HG03108 (cell line): ENCODE measurements around the gene ZNF12.

ENCODE experiments used
- ATAC-seq: cut with Tn5 transposase; IDR thresholded peaks from one replicate; pipeline ENCODE4 v1.9.1; 2021; ENCODE audit warnings: moderate library complexity; ENCODE audit not compliant: unreplicated experiment

ZNF12 gene

DNA sequence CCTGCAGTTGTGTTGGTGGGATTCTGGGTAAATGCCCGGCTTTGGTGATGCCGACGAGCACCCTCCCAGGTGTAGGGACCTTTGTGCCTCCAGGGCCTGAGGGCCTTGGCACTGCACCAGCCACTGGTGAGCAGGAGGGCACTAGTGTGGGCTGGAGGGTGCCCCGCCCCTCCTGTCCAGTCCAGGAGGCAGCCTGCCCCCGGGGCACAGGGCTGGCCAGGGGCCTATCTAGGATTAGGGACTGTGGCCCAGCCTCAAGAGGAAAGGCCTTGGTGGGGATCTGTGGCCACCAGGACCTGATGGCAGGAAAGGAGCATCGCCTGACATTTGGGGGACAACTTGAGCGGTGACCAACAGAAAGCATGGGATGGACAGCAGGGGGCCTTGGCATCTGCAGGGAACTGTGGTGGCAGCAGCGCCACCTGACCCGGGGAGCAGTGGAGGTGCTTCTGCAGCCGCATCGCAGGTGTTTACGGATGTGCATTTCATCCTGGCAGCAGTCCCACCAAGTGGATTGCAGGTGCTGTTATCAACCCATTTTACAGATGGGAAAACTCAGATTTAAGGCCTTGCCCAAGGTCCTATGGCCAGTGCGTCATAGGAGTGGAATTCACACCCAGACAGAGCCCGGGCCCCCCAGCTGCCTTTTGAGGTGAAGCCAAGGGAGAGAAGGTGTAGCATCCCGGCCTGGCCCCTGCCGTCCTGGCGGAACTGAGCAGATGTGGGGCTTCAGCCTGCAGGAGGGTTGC is 58.5 kb downstream of the ZNF12 start:
- ATAC-seq, result no peak

DNA sequence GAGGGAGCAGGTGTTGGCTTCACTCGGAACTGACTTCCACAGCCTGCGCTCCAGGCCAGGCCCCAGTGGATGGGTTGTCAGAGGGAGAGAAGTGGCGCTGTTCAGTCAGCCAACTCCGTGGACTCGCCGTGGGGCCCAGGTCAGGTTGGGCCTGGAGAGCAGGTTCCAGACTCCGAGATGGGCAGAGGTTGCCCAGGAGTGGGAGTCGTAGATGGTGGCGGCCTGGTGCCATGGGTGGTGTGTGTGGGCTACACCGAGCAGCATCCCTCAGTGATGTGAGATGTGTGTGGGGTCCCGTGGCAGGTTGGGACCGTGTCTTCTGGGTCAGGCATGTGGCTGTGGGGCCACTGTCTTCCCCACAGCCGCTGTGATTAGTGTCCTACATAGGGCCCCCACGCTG is 59.2 kb downstream of the ZNF12 start:
- ATAC-seq, result no peak

DNA sequence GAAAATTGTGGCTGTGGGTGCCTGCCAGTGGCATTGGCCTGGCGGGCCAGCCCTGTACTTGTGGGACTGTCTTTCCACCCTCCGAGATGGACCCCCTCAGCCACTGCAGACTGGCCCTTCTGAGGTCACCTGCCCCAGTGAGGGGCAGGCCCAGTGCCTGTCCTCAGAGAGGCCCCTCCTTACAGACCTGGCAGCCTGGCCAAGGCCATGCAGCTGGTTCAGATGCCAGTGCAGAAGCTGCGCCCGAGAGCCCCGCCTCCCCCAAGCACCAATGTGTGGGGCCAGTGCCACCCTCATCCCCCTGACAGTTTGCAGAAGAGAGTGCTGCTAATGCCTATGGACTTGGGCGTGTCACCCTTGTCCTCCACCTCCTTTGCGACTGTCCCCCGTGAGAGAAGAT is 59.7 kb downstream of the ZNF12 start:
- no peak for ATAC-seq

DNA sequence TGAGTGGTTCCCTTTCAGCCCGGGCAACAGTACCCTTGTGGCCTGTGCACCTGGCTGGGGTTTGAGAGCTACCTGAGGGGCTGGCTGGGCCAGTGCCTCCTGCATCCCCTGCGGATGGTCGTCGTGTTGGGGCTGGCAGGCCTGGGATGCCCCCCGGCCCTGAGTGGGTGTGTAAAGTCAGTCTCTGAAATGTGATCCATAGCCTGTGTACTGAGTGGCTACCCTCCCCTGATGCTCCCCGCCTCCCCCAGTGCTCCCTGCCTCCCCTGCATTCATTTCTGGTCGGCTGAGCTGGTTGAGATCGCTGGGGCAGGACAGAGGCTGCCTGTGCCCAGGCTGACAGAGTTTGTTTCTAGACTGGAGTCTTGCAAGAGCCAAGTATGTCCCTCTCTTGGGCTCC is 60.3 kb downstream of the ZNF12 start:
- no peak for ATAC-seq

DNA sequence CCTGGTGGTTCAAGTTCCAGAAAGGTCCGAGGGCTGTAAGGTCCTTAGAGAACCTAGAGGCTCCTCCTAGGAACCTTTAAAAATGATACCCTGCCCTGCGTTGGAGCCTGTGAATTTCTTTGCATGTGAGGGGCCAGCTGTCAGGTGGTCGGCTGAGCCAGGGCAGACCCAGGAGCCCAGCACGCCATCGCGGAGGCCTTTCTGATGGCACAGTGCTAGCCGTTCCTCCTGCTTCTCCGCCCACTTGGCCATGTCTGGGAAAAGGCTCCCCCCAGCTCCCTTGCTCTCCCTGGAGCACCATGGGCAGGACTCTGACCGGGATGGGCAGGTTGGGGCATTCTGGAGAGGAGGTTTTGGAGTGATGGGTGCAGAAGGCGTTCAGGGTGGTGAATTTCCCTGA is 62.0 kb downstream of the ZNF12 start:
- no peak for ATAC-seq

DNA sequence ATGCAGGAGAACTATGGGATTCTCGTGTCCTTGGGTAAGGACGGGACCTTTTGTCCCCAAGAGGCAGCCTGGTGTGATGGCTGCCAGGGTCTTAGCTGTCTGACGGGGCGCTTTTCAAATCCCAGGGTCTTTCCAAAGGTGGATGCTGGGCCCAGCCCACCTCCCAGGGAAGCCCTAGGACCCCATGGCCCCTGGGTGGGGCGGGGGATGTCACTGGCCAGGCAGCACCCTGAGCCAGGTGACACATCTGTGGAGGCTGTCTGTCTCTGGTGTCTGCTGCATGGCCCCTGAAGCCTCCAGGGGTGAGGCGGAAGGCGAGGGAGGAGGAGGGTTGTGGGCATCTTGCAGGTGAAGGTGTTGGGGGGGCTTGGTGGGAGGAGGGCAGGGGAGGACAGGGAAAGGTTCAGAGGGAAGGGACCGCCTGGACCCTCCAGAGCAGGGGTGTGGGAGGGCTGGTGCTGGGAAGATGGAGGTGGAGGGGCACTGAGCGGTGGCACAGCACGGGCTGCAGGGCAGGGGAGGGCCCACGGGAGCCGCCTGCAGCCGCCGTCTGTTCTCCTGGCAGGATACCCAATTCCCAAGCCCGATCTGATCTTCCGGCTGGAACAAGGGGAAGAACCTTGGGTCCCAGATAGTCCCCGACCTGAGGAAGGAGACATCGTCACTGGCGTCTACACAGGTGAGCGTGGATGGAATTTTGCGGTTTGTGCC is 62.7 kb downstream of the ZNF12 start:
- ATAC-seq, result no peak

DNA sequence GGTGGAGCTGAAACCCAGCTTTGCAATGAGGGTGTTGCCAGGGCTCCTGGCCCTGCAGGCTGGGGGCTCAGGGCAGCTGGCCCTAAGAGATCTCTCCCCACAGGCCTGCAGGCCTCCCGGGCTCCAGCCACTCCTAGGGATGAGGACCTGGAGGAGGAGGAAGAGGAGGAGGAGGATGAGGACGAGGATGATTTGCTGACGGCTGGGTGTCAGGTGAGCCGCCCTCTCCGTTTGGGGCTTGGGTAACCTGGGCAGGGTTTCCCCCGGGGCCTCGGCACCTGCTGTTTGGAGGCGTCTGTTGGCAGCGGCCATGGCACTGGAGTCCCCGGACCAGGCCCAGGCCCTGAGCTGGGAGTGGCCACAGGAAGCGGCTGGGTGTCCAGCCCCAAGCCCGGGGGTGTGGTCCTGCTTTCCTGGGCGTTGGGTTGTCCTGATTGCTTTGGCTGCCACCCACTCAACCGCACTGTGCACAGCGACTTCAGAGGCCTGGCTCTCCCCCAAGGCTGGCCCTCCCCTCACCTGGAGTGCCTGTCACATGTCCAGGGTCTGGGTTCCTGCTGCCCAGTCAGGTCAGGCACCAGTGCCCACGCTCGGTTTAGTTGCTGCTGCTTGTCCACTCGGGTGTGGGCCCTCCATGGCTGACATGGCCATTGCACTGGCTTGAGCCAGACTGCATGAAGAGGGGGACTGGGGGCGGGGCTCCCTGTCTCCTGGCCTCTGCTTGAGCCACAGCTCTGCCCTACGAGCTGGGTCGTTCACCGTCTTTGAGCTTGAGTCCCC is 63.7 kb downstream of the ZNF12 start:
- ATAC-seq, result no peak

DNA sequence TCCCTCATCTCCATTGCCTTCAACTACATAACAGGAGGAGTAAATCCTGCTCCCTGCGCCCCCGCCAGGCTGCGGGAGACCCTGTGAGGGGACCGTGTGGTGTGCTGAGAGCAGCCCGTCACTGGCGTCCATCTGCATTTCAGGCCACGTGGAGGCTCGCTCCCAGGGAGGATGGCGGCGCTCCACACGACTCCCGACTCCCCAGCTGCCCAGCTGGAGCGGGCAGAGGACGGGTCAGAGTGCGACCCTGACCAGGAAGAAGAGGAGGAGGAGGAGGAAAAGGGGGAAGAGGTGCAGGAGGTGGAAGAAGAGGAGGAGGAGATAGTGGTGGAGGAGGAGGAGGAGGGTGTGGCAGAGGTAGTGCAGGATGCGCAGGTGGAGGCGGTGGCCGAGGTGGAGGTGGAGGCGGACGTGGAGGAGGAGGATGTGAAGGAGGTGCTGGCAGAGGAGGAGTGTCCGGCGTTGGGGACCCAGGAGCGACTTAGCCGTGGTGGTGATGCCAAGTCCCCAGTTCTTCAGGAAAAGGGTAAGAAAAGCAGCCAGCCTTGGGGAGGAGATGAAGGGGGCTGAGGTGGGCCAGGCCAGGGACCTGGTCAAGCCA is 64.4 kb downstream of the ZNF12 start:
- ATAC-seq, result no peak

DNA sequence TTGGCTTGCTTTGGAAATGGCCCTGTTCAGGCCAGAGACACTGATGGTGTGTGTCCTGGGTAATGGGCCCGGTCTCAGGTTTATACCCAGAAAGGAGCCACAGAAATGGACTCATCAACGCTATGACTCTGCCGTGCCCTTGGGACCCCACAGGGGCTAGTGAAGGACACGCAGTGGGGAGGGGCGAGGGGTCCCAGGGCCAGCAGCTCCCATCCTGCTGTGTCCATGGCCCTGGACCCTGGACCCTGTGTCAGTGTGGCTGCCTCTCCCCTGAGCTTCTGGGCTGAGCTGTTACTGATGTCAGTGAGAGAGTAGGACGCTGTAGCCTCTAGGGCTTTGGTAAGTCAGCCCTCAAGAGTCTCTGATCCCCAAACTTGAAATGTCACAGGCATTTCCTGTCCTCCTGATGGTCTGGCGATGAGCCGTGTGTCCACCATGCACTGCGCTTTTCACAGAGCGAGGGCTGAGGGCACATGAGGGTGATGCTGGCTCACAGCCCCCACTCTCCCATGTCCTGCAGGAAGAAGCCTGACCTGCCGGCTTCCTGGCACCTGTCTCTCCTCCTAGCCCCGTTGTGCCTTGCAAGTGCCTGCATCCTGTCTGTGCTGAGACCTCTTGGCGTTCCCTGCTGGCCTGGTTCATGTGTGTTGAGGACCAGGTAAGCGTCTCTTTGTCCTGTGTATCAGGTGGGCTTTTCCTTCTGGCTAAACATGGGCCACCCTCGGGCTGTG is 65.3 kb downstream of the ZNF12 start:
- ATAC-seq, result no peak

DNA sequence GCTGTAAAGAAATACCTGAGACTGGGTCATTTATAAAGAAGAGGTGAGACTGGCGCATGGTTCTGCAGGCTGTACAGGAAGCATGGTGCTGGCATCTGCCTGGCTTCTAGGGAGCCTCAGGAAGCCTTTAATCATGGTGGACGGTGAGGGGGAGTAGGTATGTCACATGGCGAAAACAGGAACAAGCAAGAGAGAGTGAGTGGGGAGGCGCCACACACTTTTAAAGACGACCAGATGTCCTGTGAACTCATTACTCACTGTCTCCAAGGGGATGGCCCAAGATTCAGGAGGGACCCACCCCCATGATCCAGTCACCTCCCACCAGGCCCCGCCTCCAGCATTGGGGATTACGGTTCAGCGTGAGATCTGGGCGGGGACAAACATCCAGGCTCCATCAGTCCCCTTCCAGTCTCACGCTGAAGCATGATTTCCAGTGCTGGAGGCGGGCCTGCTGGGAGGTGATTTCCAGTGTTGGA is 66.5 kb downstream of the ZNF12 start:
- no peak for ATAC-seq

DNA sequence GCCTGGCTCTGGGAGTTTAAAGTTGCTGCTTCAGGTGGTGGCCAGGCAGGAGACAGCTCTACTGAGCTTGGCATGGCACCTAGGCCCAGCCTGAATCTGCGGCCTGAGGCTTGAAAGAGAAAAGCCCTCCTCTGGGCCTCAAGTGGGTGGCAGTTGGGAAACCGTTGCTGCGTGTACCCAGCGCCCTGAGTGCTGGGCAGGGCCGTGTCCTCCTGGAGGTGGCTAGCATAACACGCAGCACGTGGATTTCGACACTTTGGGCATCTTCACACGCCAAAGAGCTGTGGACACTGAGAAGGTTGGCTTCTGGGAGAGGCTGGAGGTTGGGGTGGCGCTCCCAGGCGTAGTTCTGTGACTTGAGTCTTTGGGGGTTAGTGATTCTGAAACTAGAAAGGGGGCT is 67.1 kb downstream of the ZNF12 start:
- ATAC-seq, result no peak

DNA sequence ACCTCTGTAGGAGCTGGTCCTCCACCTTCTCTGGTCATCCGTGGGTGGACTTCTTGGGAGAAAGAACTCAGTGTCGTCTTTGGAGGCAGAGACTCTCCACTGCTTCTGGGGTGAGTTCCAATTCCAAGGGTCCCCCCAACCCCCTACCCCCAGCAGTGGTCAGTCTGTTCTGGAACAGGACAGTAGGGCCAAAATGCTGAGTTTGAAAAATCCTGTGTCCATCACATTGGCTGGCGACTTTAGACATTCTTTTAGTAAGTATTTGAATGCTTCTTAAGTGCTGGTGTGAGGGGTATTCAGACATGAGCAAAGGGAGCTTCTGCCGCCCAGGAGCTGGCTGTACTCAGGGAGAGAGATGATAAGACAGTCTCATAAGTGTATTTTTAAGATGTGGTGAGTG is 67.7 kb downstream of the ZNF12 start:
- ATAC-seq, result no peak
